Stimulated activated naive CD8-positive, alpha-beta T cell treated with anti-CD3 and anti-CD28 coated beads, Interleukin-15, Interleukin-2, amounts not matched to agents 100 ng/mL and 50 ng/mL, for 24 hours (primary cell): ENCODE data around the gene SLC35F1.

Experiments used
- H3K27ac Mint-ChIP-seq: one replicate; pipeline ENCODE4 v1.8.0; 2021; ENCODE audit warnings: mild to moderate bottlenecking, mixed read lengths
- H3K27me3 Mint-ChIP-seq: one replicate; pipeline ENCODE4 v1.8.0; 2021; ENCODE audit warnings: mixed read lengths
- H3K36me3 Mint-ChIP-seq: one replicate; pipeline ENCODE4 v1.8.0; 2021; ENCODE audit warnings: low read depth, mixed read lengths
- H3K4me1 Mint-ChIP-seq: one replicate; pipeline ENCODE4 v1.8.0; 2021; ENCODE audit warnings: low read depth, mixed read lengths
- H3K4me3 Mint-ChIP-seq: one replicate; pipeline ENCODE4 v1.8.0; 2021; ENCODE audit warnings: mild to moderate bottlenecking, mixed read lengths
- H3K9me3 Mint-ChIP-seq: one replicate; pipeline ENCODE4 v1.8.0; 2021; ENCODE audit warnings: mixed read lengths

The SLC35F1 gene

DNA sequence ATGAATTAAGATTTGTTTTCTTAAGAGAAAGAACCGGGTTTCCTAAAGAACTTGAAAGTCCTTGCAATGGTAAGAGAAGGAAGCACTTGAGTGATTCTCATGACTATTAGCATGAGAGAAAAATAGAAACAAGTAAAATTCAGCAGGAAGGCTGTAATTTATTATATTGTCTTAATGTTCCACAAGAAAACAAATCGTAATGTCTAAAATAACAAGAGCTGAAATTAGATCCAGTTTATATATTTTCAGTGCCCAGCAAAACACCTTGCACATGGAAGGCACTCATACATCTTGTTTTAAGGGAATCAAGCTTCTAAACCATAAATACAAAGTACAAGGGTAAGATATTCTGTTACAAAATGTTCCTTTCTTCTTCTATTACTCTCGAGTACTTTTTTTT lies 411.6 kb downstream of the SLC35F1 start:
- H3K36me3 Mint-ChIP-seq = no peaks in the 10 kb centered on the region
- H3K4me1 Mint-ChIP-seq = no peaks in the 10 kb centered on the region
- no peak overlapping the region for H3K27ac Mint-ChIP-seq
- H3K9me3 Mint-ChIP-seq = no peaks in the 10 kb centered on the region
- H3K27me3 Mint-ChIP-seq = no peaks in the 10 kb centered on the region
- no peak overlapping the region for H3K4me3 Mint-ChIP-seq

DNA sequence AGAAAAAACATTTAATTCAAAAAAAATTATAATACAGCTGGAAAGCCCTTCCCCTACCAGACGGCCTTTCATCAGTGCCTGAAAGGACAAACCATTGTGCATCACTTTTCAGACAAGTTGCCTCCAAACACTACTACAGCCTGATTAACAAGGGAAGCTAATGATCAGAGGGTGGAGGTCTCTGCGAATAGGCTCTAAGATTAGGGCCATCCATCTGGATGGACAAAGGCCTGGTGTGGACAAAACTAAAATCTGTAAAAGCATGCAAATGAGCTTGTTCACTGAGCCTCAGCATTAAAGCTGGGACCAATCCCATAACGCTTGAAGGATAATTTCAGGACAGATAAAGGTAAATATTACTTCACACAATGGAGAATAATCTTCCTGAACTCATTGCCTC lies 412.4 kb downstream of the SLC35F1 start:
- Mint-ChIP-seq H3K4me1 (no peaks in the 10 kb centered on the region), H3K27me3 (no peaks in the 10 kb centered on the region), H3K9me3 (no peaks in the 10 kb centered on the region), H3K4me3 (no peak overlapping the region), H3K36me3 (no peaks in the 10 kb centered on the region), H3K27ac (no peak overlapping the region)

DNA sequence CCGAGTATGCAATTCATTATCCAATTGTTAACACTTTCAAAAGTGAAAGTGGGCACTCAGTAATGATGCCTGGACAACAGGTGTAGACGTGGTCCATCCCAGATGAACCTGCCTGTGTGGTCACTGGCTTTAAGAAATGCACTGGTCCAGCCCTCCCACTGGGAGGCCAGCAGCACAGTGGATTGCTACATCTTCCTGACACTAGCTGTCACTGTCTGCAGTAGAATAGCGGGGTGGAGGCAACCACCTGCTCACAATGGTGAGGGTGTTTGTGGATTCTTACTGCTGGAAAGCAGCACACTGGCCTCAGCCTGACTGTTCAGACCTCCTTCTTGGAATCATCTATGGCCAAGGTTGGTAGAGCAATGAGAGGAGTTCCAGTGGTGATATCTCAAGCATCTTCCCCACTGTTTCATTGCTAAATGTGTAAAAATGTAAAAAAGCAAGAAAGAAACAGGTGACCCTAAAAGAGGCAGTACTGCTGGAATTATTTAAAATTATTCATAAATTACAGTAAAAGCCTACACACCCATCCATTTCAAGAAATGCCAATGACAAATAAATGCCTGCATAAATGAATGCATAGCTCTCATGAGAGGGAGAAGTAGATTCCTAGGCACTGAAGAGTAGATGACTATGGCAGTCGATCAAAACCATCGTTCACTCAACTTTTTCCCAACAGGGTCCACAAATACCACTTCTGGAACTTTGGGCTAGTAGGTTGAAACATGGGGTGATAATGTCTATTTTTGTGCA lies 413.0 kb downstream of the SLC35F1 start:
- Mint-ChIP-seq H3K27ac (no peak overlapping the region), H3K4me1 (no peaks in the 10 kb centered on the region), H3K4me3 (no peak overlapping the region), H3K9me3 (no peaks in the 10 kb centered on the region), H3K27me3 (no peaks in the 10 kb centered on the region), H3K36me3 (no peaks in the 10 kb centered on the region)

DNA sequence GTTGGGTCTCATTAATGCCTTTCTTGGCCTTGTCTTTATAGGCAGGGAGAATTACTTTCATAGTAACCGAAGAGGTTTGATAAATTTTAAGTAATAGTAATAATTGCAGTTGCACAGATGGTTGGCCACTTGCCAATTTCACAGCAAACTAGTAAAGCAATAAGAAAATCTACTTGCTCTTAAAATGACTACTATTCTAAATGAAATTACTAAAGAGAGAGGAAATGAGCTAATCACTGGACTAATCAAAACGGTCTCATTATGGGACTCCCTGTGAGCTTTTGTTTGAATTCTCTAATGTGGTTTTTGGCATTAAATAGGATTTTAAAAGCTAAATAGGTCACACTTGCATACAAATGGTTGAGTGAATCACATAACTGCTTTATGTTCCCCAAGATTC lies 413.6 kb downstream of the SLC35F1 start:
- no peaks in the 10 kb centered on the region for H3K9me3 Mint-ChIP-seq
- H3K27me3 Mint-ChIP-seq = no peaks in the 10 kb centered on the region
- no peak overlapping the region for H3K27ac Mint-ChIP-seq
- H3K4me3 Mint-ChIP-seq = no peak overlapping the region
- no peaks in the 10 kb centered on the region for H3K36me3 Mint-ChIP-seq
- H3K4me1 Mint-ChIP-seq = no peaks in the 10 kb centered on the region

DNA sequence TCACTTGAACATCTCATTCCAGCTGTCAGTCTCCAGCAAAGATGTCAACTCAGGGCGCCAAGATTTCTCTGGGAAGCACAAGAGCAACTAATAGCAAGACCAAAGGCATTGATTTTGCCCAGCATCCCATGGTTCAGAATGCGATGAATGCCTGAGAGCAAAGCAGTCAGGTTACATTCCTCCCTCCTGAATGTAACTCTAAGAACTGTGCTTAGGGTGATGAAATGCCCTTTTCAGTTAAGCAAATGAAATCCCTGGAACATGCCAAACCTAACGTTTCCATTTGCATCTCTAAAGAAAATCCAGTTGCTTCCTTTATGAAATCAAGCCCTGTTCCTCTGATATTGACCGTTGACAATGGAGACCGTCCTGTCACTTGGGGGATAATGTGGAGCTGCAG lies 417.1 kb downstream of the SLC35F1 start:
- H3K27ac Mint-ChIP-seq = no peak overlapping the region
- no peaks in the 10 kb centered on the region for H3K36me3 Mint-ChIP-seq
- no peak overlapping the region for H3K4me3 Mint-ChIP-seq
- H3K27me3 Mint-ChIP-seq = no peaks in the 10 kb centered on the region
- H3K4me1 Mint-ChIP-seq = no peaks in the 10 kb centered on the region
- H3K9me3 Mint-ChIP-seq = no peaks in the 10 kb centered on the region

DNA sequence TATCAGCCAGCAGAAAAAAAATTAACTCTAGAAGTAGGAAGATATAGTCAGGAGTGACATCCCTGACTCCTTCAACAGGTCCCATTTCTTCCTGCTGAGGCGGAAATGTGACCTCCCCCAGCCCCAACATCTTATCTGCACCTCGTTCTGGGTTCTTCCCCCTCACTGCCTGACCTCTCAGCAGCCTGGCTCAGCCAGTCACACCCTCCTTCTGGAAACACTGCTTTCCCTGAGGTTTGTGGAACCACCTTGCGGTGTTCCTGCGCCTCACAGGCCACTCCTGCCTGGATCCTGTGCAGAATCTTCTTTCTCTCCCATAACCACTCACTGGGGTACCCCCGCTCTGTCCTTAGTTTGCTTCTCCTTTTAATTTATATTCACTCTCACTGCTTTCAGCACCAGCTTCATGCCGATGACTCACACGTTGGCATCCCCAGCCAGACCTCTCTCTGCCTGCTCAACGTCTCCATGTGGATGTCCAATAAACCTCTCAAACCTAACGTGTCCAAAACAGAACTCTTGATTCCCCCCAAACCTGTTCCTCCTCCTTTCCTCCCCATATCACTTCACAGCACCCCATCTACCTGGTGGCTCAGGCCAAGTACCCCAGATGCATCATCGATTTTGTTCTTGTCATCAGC lies 418.3 kb downstream of the SLC35F1 start:
- no peak overlapping the region for H3K27ac Mint-ChIP-seq
- no peak overlapping the region for H3K4me3 Mint-ChIP-seq
- H3K9me3 Mint-ChIP-seq = no peaks in the 10 kb centered on the region
- H3K4me1 Mint-ChIP-seq = no peaks in the 10 kb centered on the region
- no peaks in the 10 kb centered on the region for H3K36me3 Mint-ChIP-seq
- H3K27me3 Mint-ChIP-seq = no peaks in the 10 kb centered on the region

DNA sequence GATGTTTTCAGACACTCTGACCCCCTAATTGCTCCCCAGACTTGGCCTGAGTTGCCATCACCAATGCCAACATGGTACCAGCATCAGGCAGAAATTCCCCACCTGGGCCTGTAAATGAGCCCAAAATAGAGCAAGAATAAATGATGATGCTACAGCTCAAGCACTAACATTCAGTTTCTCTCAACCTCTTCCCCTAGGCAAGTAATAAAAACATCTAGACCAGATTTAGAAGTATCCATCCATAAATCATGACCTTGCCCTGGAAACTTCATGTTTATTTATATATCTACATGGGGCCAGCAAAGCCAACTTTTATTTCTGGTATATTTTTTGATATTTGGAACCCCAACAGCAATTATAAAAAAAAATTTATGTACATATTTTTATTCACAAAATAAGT lies 419.6 kb downstream of the SLC35F1 start:
- Mint-ChIP-seq H3K4me1 (no peaks in the 10 kb centered on the region), H3K9me3 (no peaks in the 10 kb centered on the region), H3K4me3 (no peak overlapping the region), H3K27ac (no peak overlapping the region), H3K27me3 (no peaks in the 10 kb centered on the region), H3K36me3 (no peaks in the 10 kb centered on the region)

DNA sequence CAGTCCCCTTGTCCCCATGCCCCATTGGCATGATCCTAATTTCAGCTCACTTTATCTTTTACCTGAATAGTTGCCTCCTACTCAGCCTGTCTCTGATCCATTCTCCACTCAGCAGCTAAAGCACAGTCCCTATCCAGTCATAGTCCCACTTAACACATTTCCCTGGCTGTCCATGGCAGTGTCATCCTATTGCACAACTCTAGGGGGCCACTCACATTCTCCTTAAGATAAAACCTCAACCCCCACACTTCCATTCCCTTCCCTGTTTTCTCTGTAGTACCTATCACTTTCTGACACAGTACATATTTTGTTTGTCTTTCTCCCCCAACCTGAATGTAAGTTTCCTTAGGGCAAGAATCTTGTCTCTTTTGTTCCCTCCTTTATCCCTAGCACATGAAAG lies 420.2 kb downstream of the SLC35F1 start:
- Mint-ChIP-seq H3K4me3 (no peak overlapping the region), H3K4me1 (no peaks in the 10 kb centered on the region), H3K36me3 (no peaks in the 10 kb centered on the region), H3K9me3 (no peaks in the 10 kb centered on the region), H3K27me3 (no peaks in the 10 kb centered on the region), H3K27ac (no peak overlapping the region)

DNA sequence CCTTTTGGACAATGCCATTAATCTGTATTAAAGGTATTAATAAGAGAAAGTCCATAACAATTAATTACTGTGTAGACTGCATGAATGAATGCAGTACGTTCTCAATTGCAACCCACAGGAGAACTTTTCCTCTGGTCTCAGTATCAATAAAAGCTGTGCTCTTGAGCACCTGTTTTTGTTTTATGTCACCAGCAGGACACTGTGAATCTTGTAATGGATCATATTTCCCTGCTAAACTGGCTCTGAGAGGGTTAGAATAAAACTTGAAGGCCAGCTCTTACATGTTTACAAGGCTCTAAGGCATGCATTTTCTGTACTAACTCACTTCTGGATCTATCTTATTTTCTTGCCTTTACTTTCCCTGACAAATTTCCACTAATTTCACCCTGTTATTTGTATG lies 426.7 kb downstream of the SLC35F1 start:
- H3K27ac Mint-ChIP-seq = no peak overlapping the region
- H3K4me1 Mint-ChIP-seq = no peaks in the 10 kb centered on the region
- H3K9me3 Mint-ChIP-seq = peaks cover 4% of the 10 kb centered on the region
- no peaks in the 10 kb centered on the region for H3K27me3 Mint-ChIP-seq
- no peaks in the 10 kb centered on the region for H3K36me3 Mint-ChIP-seq
- no peak overlapping the region for H3K4me3 Mint-ChIP-seq

DNA sequence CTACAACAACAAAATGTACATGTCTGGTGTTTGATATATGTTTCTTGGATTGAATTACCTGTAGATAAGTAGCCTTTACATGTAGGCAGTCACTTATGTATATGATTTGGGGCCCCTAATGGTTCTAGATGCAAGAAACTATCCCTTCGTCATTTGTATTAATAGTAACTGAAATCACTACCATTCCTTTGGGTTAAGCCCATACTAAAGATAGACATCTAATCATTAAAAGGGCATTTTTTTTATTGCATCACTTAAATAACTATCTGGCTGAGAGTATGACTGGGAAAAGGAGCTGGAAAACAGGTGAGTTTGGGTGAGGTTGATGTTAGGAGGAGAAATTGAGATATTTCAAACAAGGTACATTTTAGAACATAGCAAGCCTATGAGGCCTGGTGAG lies 427.6 kb downstream of the SLC35F1 start:
- Mint-ChIP-seq H3K36me3 (no peaks in the 10 kb centered on the region), H3K4me3 (no peak overlapping the region), H3K27me3 (no peaks in the 10 kb centered on the region), H3K4me1 (no peaks in the 10 kb centered on the region), H3K9me3 (peaks cover 8% of the 10 kb centered on the region), H3K27ac (no peak overlapping the region)

DNA sequence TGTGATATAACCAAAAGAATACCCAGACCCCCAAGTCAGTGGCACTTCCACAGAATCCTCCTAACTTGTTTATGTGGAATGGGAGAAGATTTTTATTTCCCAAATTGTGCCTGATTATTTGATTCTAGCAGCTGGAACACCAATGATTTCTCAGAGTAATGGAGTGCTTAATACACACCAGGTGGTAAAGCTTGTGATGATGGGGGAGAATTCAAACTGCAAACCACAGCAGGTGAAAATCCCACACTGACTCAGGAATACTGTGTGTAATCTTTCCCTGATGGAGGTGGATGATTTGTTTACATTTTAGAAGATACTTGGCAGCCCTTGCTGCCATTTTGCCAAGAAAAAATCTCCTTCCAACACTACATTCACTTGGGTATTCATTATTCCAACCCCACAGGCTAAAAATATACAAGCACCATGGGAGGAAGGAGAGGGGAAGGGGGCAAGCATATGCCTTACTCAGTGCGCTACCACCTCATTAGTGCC lies 428.3 kb downstream of the SLC35F1 start:
- peaks cover 16% of the 10 kb centered on the region for H3K9me3 Mint-ChIP-seq
- H3K27ac Mint-ChIP-seq = no peak overlapping the region
- H3K27me3 Mint-ChIP-seq = no peaks in the 10 kb centered on the region
- no peaks in the 10 kb centered on the region for H3K4me1 Mint-ChIP-seq
- no peaks in the 10 kb centered on the region for H3K36me3 Mint-ChIP-seq
- H3K4me3 Mint-ChIP-seq = no peak overlapping the region

DNA sequence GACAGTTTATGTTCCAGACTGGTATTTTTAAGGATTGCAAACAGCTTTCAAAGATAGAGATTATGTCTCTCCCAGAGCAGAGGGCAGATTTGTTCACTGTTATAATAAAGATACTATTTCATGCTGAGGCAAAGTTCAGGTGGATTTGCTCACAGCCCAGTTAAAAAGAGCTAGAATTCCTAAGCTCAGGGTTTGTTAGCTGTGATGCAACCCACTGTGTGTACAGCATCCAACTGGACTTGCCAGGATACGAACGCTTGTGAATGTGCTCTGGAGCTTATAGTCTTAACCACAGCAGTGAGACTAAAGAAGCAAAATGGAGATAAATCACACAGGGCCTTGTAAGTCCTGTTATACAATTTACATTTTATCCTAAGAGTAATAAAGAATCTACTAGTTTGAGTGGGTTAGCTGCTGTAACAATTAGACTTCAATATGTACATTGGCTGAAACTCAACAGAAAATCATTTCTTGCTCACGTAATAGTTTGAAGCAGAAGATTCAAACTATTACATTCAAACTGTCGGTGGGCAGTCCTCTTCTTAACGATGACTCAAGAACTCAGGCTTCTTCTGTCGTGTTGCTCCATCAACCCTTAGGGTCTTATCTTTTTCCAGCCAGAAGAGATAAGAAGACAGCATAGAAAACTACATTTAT lies 437.1 kb downstream of the SLC35F1 start:
- H3K36me3 Mint-ChIP-seq = no peaks in the 10 kb centered on the region
- no peak overlapping the region for H3K27ac Mint-ChIP-seq
- H3K9me3 Mint-ChIP-seq = peaks cover 33% of the 10 kb centered on the region
- H3K27me3 Mint-ChIP-seq = no peaks in the 10 kb centered on the region
- H3K4me3 Mint-ChIP-seq = no peak overlapping the region
- no peaks in the 10 kb centered on the region for H3K4me1 Mint-ChIP-seq

DNA sequence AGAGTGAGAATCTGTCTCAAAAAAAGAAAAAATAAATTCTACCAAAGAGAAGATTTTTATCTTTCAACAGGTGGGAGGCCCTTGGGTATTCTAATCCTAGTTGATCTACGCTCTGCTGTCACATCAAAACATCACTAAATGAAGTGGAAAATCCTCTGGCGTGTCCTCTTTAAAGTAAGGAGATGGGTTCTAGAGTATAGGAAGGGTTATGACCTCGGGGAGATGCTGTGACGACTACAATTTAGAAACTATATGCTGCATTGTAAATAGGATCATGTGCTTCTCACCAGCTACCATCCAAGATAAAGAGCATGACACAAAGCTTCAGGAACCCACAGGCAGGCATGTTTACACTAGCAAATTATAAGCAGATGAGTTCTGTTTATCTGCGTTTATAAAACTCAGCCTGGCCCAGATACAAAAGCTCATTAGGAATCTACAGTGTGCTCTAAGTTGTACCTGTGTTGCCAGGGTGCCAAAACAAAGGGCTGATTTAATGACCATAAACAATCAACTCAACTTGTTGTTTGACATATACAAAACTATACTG lies 443.9 kb downstream of the SLC35F1 start:
- no peak overlapping the region for H3K4me3 Mint-ChIP-seq
- H3K9me3 Mint-ChIP-seq = peaks cover 8% of the 10 kb centered on the region
- H3K36me3 Mint-ChIP-seq = no peaks in the 10 kb centered on the region
- no peaks in the 10 kb centered on the region for H3K4me1 Mint-ChIP-seq
- no peak overlapping the region for H3K27ac Mint-ChIP-seq
- no peaks in the 10 kb centered on the region for H3K27me3 Mint-ChIP-seq

DNA sequence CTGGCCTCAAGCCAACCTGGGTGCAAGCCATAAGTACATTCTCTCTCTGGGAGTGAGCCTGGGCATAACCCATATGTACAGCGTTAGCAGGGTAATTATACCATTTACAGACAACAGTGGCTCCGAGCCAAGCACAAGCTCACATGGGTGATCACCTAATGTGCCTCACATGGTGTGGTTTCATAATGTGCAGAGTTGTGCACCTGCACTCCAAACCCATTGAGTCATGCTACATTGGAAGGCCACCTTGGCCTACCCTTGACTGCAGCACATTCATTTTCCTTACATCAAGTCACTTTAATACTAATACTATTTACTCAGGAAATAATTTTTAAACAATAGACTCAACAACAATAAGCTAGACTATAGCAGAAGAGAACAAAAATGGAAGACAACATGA lies 446.5 kb downstream of the SLC35F1 start:
- Mint-ChIP-seq H3K27ac (no peak overlapping the region), H3K27me3 (no peaks in the 10 kb centered on the region), H3K4me1 (no peaks in the 10 kb centered on the region), H3K36me3 (no peaks in the 10 kb centered on the region), H3K9me3 (peaks cover 3% of the 10 kb centered on the region), H3K4me3 (no peak overlapping the region)

DNA sequence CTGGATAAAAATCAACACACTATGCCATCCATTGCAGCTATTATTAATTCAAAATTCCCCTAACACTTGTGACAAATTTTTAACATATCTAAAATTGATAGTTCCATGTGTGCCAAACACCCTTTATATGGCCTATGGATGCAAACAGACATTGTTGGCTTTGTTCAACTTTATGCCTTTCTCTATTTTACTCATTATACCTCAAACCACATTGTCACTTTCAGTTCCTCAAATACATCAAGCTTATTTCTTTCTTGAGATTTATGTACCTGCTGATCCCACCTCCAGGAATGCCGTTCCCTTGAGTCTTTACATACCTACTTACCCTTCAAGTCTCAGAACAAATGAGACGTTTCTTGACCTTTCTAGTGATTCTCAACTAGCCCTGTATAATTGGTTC lies 447.6 kb downstream of the SLC35F1 start:
- H3K36me3 Mint-ChIP-seq = no peaks in the 10 kb centered on the region
- no peak overlapping the region for H3K27ac Mint-ChIP-seq
- peaks cover 3% of the 10 kb centered on the region for H3K9me3 Mint-ChIP-seq
- H3K4me1 Mint-ChIP-seq = no peaks in the 10 kb centered on the region
- no peaks in the 10 kb centered on the region for H3K27me3 Mint-ChIP-seq
- no peak overlapping the region for H3K4me3 Mint-ChIP-seq
